ENCODE measurements around the gene CARD11. TPM values are rescaled to one million over a fixed set of nuclear protein-coding genes. Genes with fewer than 3 reads are reported as not detected.

Gene CARD11
- total RNA-seq, 1 experiment from 2014 or later: 0.57 TPM

GRCh38 chr7:2972835-2973161, 70.9 kb downstream of the CARD11 start:
- Histone ChIP-seq H3K79me2 (ENCODE audit: insufficient read depth, low read length) (no peaks in the 10 kb centered on the region), H4K20me1 (ENCODE audit: insufficient read depth) (no peaks in the 10 kb centered on the region), H3K4me3 (replicated peaks in 1 of 2; ENCODE audit: low read depth in 1 of 2, low read length in 2 of 2) (no peak overlapping the region), H3K27me3 (ENCODE audit: insufficient read depth, low read length) (no peaks in the 10 kb centered on the region), H3K27ac (ENCODE audit: low read depth, low read length) (no peak overlapping the region), H3K9me2 (ENCODE audit: insufficient read depth) (no peaks in the 10 kb centered on the region), H3K4me1 (ENCODE audit: control insufficient read depth in 1 of 2, insufficient read depth in 2 of 2, low read length in 2 of 2) (no peaks in the 10 kb centered on the region), H3K9me3 (ENCODE audit: control insufficient read depth in 1 of 2, insufficient read depth in 1 of 2, low read depth in 1 of 2, low read length in 2 of 2) (no peaks in the 10 kb centered on the region), H3K4me2 (ENCODE audit: low read length) (no peak overlapping the region), H2AFZ (ENCODE audit: low read depth, low read length, poor library complexity, severe bottlenecking) (no peak overlapping the region), H3K9ac (ENCODE audit: low read length) (no peak overlapping the region), H3K36me3 (ENCODE audit: control insufficient read depth in 1 of 2, insufficient read depth in 2 of 2, low read length in 2 of 2) (no peaks in the 10 kb centered on the region)
- no peak for ATAC-seq
- ChIA-PET POLR2A (no interaction called here), CTCF (no interaction called here), RAD21 (ENCODE audit: low non-redundant PET in 1 of 2, low total read pairs in 2 of 2, uncharacterized antibody in 2 of 2, unreplicated experiment in 2 of 2) (no interaction called here)
- intact Hi-C loops (cut with micrococcal nuclease): no loop called here
- TF ChIP-seq JUND (IDR thresholded peaks at IDR 0.05): no peak
- TF ChIP-seq FOSL1 (IDR thresholded peaks at IDR 0.05; ENCODE audit: low read depth): no peak
- no peak for TF ChIP-seq SIN3A (IDR thresholded peaks at IDR 0.05; ENCODE audit: low read depth)
- no peak for TF ChIP-seq SRF (IDR thresholded peaks at IDR 0.05; ENCODE audit: low read depth)
- TF ChIP-seq CBX3 (IDR thresholded peaks at IDR 0.05; ENCODE audit: low read depth): no peak
- TF ChIP-seq ZFX (IDR thresholded peaks at IDR 0.05): no peak
- TF ChIP-seq REST (IDR thresholded peaks at IDR 0.05; ENCODE audit: low read depth): no peak
- TF ChIP-seq YY1 (IDR thresholded peaks at IDR 0.05; ENCODE audit: extremely low read depth, insufficient replicate concordance, low read depth, low read length): no peak
- TF ChIP-seq POLR2AphosphoS5 (IDR thresholded peaks at IDR 0.05; ENCODE audit: low read depth, low read length): no peak
- no peak for TF ChIP-seq CTCF (IDR thresholded peaks at IDR 0.05 in 2 of 3, conservative IDR thresholded peaks at IDR 0.05 in 1 of 3; ENCODE audit: borderline replicate concordance in 1 of 3, insufficient read depth in 1 of 3, low read depth in 2 of 3, low read length in 2 of 3)
- TF ChIP-seq EZH2 (IDR thresholded peaks at IDR 0.05): no peak
- TF ChIP-seq TCF7L2 (IDR thresholded peaks at IDR 0.05; ENCODE audit: borderline replicate concordance, extremely low read depth, insufficient read depth, insufficient read length): no peak
- TF ChIP-seq CEBPB (IDR thresholded peaks at IDR 0.05; ENCODE audit: low read depth): no peak
- TF ChIP-seq EZH2phosphoT487 (IDR thresholded peaks at IDR 0.05; ENCODE audit: borderline replicate concordance): no peak
- TF ChIP-seq ATF3 (IDR thresholded peaks at IDR 0.05): no peak
- TF ChIP-seq POLR2A (IDR thresholded peaks at IDR 0.05; ENCODE audit: borderline replicate concordance, extremely low read depth, insufficient read depth, insufficient read length): no peak
- no peak for TF ChIP-seq ZBTB33 (IDR thresholded peaks at IDR 0.05; ENCODE audit: extremely low read depth, insufficient replicate concordance, low read length)
- no peak for TF ChIP-seq SP1 (IDR thresholded peaks at IDR 0.05; ENCODE audit: low read depth)
- TF ChIP-seq, protein P1, sequence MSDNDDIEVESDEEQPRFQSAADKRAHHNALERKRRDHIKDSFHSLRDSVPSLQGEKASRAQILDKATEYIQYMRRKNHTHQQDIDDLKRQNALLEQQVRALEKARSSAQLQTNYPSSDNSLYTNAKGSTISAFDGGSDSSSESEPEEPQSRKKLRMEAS (IDR thresholded peaks at IDR 0.05): no peak
- no peak for TF ChIP-seq ELF1 (IDR thresholded peaks at IDR 0.05; ENCODE audit: borderline replicate concordance, low read depth)
- no peak for DNase-seq (ENCODE audit: low read depth, low spot score)
- no TSS peak for BruUV-seq (replicated peaks)
